ENCODE results near the gene NDC80.

DNA sequence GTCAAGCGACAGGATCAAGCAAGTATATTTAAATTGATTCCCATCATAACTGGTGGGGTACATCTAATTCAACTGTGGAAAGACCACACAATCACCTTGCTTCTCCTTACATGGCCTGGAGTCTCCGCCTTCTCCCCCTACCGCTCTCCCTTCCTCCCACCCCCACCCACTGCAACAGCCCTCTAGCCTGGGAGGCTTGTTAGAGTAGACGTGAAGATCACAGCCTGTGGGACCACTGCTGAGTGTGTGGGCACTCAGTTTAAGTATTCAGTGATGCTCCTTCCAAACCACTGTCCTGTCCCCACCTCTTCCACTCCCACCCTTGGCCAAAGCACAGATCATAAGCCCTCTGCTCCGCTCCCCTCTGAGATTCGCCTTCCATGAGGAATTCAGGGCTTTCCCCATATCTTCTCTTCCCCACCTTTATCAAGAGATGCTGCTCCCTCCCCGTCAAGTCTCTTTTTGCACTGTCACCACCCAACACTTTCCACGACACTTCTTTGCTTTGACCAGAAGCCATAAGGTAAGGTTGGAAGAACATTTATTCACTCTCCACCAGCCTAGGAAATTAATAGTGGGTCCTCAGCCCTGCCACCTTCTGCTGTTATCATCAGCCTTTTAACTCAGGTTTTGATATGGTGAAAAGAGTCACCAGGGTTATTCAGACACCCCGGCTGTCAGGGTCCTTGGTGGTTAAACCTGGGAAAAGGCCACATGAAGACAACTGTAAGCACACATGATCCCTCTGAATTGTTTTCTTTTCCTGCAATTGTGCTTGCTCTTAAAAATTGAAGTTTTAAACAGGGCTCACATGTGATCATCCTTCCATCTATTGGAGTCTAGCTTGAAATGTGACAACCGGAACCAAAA, 1.8 kb upstream of the NDC80 start:
- TF ChIP-seq FOXM1 (IDR thresholded peaks at IDR 0.05; ENCODE audit: borderline replicate concordance) (no peak), SP1 (IDR thresholded peaks at IDR 0.05) (no peak), FOXA1 (IDR thresholded peaks at IDR 0.05) (no peak)

Data from HEK293T (cell line).